ENCODE measurements around the gene ZNF277.

- TF ChIP-seq RAD21 (IDR thresholded peaks at IDR 0.05; ENCODE audit: insufficient read depth, low read depth, low read length) (no peak), ZZZ3 (IDR thresholded peaks at IDR 0.05; ENCODE audit: control insufficient read depth, insufficient read length, low read depth) (no peak), RB1 (IDR thresholded peaks at IDR 0.05; ENCODE audit: borderline replicate concordance) (no peak), CTCF (IDR thresholded peaks at IDR 0.05 in 2 of 3, conservative IDR thresholded peaks at IDR 0.05 in 1 of 3; ENCODE audit: control insufficient read depth in 2 of 3, extremely low read depth in 1 of 3, insufficient read depth in 1 of 3, low read depth in 3 of 3, low read length in 3 of 3) (no peak), EZH2 (IDR thresholded peaks at IDR 0.05; ENCODE audit: borderline replicate concordance, control insufficient read depth, low read depth, low read length) (no peak), REST (IDR thresholded peaks at IDR 0.05; ENCODE audit: low read depth, low read length) (no peak), ZNF687 (IDR thresholded peaks at IDR 0.05) (no peak), JUND (IDR thresholded peaks at IDR 0.05; ENCODE audit: low read depth, low read length) (no peak), IRF3 (IDR thresholded peaks at IDR 0.05) (no peak), NKRF (conservative IDR thresholded peaks at IDR 0.05) (no peak), NFYB (IDR thresholded peaks at IDR 0.05; ENCODE audit: insufficient read depth, low read depth, low read length) (no peak), EP300 (IDR thresholded peaks at IDR 0.05; ENCODE audit: borderline replicate concordance in 1 of 2, control insufficient read depth in 1 of 2, low read depth in 2 of 2, low read length in 2 of 2) (no peak), CHD2 (IDR thresholded peaks at IDR 0.05; ENCODE audit: borderline replicate concordance, low read depth, low read length) (no peak), RAD51 (IDR thresholded peaks at IDR 0.05) (no peak)
Measured at GRCh38 chr7:112358513-112358912, 152.0 kb downstream of the ZNF277 start.
